T47D (cell line): ENCODE data around the gene XPO5.
"Not testable (repeated sequence)": the region's sequence is repeated elsewhere in the genome, so short reads cannot be mapped to it uniquely, and the experiment has no call there.

ENCODE experiments used
- DNase-seq, 2 experiments: peaks; one replicate each; pipeline versions ENCODE4 v3.0.0 to v3.0.0-alpha.2; 2011 to 2012; ENCODE audit warnings: low read depth in 1 of 2, low spot score in 1 of 2
- JUND ChIP-seq: IDR thresholded peaks from 2 replicates; pipeline ENCODE4 v1.6.1; 2012; ENCODE audit warnings: low read depth
- in situ Hi-C: cut with HindIII; loops from 2 replicates; pipeline ENCODE4 v1.10.0; 2016; ENCODE audit warnings: low sequenced_read_pairs, low pct_unique_long_range_greater_than_20kb

XPO5 gene

DNA sequence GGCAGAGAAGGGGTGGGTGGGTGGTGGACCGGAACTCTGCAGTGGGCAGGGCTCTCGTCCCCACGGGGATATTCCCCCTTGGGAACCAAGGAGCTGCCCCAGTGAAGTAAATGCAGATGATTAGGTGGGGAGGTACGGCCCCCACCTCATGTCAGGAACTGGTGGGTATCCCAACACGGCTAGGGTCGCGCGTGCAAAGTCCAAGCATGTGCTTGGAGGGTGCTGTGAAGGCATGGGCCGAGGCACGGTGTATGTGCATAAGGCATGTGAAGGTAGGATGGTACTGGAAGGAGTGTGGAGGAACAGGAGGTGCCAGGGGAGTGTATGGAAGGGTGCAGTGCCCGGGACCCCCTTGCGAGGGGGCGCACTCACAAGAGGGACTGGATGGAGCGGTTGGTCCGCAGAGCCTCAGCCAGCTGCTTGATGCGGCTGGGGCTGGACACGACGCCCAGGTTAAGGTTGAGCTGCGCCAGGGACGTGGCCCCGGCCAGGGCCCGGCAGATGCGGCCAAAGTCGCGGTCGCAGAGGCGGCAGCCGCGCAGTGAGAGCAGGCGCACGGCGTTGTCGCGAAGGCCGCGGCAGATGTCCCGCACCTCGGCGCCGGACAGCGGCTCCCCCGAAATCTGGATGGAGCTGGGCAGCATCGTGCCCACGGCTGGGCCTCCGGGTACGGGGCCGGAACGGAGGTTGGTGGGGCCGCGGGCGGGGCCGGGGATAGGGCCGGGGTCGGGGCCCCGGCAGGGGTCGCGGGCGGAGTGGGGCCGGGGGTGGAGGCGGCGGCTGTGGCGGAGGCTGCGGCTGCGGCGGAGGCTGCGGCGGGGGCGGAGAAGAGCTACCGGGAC, 66.5 kb downstream of the XPO5 start:
- peak in 1 of 2 experiments; percentile 25 for DNase-seq
- in situ Hi-C loops = no loop called here

DNA sequence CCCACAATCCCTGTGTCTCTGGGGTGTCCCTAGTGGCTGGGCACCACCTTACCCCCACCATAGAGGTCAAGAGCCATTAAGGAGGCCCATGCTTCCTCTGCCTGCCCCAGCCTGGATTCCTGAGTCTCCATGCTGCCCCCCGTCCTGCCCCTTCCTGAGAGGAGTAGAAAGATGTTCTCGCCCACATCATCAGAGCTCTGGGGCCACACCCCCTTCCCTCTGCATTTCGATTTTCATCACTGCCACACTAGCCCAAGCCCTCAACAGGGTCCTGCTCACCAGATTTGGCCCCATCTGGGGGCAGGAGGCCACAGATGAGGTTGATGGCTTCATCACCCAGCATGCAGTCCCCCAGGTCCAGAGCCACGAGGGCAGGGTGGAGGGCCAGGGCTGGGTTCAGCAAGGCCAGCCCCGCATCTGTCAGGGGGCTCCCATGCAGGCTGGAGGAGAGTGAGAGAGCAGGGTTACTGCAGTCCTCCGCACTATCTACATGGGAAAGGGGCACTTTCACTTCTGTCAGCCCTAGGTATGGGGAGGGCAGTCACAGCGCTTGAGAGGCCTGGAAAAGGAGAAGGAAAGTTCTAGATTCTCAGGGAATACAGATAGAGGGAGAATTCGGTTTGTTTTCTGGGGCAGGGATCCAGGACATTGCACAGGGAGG, 67.2 kb downstream of the XPO5 start:
- in situ Hi-C loops = no loop called here
- no peak for TF ChIP-seq JUND
- no peak for DNase-seq

More for the DNA sequence above, 66.5 kb downstream of the XPO5 start:
- TF ChIP-seq JUND = no peak

DNA sequence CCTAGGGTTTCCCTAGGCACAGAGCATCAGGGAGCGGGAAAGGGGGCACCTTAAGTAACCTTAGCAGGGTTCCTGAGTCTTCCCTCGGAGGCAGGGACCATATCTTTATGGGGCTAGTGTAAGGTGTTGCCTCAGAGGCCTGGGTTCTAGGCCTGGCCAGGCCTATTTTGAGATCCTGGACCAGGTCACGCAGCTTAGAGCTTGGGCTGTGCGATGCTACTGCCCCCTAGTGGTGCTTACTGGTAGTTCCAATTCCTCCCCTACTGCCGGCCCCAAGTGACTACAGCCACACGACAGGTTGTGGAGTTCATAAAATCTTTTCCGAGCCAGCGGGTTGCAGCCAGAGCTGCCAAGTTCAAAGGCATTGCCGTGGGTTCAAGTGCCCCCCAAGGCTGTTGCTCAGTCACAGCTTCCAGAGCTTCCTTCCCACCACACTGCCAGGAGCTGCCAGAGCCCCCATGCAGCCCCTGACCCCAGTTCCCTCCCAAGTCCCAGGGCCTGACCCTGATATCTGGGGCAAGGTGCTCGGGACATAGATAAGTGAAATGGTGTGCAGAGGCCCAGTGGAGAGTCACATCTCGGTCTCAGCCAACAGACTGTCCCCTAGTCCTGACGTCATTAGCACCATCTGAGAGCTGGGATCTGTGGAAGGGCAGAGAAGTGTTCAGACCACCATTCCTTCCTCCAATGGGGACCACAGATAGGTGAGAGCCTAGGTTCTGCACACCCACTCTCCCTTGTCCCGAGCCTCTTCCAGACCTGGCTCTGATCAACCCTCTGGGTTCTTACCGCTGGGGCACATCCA, 69.0 kb downstream of the XPO5 start:
- in situ Hi-C loops = no loop called here
- no peak for TF ChIP-seq JUND
- DNase-seq = peak; percentile 57 to 87

DNA sequence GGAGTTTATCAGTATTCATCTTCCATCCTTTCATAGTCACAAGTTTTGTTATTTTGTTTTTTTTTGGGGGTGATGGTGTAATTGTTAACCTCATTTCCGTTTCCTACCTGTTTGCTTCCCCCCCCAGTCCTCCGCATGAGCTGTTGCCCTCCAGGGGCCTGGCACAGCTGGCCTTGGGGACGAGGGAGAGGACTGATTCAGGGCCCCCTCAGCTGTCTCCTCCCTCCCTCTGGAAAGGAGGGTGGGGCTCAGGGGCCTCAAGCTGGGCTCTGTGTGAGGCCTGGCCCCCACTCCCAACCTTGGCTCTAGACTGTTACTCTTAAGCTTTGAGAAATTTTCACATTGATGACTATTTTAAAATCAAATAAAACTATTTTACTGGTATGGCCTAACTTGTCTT, 69.7 kb downstream of the XPO5 start:
- no peak for TF ChIP-seq JUND
- in situ Hi-C loops = no loop called here

DNA sequence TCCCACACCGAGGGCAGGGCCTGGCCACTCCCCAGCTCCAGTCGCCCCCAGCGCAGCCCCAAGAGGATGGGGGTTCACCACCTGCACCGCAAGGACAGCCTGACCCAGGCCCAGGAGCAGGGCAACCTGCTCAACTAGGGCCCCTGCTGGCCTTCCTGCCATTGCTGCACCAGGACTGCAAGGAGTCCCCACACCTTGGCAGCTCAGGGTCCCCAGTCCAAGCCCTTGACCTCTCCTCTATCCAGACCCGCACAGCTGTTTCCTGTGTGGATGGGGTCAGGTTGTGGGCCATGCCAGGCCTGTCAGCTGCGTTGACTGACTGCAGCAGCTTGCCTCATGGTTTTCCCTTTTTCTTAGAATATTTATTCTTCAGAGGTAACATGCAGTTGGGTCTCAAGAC, 70.1 kb downstream of the XPO5 start:
- in situ Hi-C loops = no loop called here
- TF ChIP-seq JUND = no peak
- DNase-seq = no peak

More for the DNA sequence above, 69.7 kb downstream of the XPO5 start:
- no peak for DNase-seq

DNA sequence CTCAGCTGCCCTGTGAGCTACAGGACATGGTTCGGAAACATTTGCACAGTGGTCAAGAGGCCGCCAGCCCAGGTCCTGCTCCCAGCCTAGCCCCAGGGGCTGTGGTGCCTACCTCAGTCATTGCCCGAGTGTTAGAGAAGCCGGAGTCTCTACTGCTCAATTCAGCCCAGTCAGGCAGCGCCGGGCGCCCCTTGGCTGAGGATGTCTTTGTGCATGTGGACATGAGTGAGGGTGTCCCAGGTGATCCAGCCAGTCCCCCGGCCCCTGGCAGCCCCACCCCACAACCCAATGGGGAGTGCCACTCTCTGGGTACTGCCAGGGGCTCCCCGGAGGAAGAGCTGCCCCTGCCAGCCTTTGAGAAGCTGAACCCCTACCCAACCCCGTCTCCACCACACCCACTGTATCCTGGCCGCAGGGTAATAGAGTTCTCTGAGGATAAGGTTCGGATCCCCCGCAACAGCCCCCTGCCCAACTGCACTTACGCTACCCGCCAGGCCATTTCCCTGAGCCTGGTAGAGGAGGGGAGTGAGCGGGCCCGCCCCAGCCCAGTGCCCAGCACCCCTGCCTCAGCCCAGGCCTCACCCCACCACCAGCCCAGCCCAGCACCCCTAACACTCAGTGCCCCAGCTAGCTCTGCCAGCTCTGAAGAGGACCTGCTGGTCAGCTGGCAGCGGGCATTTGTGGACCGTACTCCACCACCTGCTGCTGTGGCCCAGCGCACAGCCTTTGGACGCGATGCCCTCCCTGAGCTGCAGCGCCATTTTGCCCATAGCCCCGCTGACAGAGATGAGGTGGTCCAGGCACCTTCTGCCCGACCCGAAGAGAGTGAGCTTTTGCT, 70.9 kb downstream of the XPO5 start:
- no peak for TF ChIP-seq JUND
- DNase-seq = no peak
- in situ Hi-C loops = no loop called here

DNA sequence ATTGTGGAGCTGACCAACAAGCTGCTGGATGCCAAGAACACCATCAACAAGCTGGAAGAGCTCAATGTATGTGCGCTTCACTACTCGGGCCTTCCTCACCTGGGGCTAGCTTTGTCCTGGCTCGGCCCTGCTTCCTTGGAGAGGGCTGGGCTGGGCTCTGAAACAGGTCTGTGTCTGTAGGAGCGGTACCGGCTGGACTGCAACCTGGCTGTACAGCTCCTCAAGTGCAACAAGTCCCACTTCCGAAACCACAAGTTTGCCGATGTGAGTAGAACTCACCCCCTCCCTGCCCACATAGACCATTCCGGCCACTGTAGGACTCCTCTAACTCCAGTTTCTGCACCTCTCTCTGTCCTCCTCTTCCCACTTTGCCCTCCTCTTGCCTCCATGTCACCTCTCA, 72.4 kb downstream of the XPO5 start:
- in situ Hi-C loops = no loop called here
- no peak for TF ChIP-seq JUND
- DNase-seq = no peak

DNA sequence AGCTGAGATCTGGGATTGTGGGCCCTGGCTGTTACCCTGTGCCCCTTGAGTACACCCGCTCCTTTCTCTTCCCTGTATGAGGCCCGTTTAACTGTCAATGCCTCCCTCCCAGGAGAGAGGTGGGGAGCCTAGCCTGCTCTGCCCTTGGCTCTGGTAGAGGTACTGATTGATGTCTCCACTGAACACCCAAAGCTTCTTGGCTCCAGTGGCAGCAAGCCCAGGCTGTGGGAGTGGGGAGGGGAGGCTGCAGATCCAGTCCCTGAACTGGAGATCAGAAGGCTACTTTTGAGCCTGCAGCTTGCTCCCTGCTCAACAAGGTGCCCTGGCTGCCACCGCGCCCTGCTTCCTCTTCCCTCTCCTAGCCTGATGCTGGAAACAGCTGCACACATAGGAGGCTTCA, 73.2 kb downstream of the XPO5 start:
- in situ Hi-C loops = no loop called here
- no peak for TF ChIP-seq JUND
- DNase-seq = no peak

DNA sequence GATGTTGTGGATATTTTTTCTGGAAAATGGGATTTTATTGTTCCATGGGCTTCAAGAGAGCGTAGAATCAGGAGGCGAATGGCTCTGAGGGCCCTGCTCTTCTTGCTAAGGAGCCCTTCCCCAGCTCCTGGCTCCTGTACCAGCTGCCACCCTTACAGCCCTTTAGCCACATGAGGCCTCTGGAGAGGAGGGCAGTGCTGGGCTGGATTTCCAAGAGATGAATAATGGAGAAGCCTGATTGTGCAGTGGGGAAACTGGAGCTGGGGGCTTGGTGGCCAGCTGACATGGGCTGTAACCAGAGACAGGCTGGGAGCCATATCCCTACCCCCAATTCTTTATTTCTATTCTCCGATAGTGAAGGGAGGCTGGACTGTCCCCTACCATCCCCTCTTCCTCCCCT, 74.9 kb downstream of the XPO5 start:
- in situ Hi-C loops = no loop called here

DNA sequence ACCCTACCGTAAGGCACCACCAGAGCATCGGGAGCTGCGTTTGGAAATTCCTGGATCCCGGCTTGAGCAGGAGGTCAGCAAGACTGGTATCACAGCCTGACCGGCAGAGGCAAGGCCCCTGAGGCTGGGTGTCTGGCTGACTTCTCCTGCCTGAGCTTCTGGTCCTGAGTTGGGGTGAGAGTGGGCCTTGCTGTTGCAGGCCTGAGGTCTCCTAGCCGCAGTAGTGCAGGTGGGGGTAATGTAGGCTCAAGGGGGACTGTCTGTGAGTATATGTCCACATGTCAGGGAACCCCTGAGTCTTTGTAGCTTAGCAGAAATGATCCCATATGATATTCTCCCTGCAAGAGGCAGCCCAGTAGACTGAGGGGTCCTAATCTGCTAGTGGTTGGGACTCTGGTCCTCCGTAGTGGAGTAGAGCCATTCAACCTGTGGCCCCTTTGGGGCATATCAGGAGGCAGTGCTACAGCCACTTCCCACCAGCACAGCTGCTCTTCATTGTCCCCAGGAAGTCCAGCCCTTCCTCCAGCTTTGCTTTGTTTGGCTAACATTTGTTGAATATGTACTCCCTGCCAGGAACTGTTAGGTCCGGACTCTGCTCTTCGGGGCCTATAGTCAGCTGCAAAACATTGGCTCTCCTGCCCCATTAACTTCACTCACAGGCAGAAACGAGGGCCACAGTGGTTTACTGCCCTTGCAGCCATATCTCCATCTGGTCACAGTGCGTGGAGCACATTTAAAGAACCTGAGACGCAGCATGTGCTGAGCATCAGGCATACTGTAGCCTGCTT, 76.6 kb downstream of the XPO5 start:
- no peak for TF ChIP-seq JUND
- DNase-seq = no peak
- in situ Hi-C loops = no loop called here

More for the DNA sequence above, 74.9 kb downstream of the XPO5 start:
- TF ChIP-seq JUND = no peak
- no peak for DNase-seq

DNA sequence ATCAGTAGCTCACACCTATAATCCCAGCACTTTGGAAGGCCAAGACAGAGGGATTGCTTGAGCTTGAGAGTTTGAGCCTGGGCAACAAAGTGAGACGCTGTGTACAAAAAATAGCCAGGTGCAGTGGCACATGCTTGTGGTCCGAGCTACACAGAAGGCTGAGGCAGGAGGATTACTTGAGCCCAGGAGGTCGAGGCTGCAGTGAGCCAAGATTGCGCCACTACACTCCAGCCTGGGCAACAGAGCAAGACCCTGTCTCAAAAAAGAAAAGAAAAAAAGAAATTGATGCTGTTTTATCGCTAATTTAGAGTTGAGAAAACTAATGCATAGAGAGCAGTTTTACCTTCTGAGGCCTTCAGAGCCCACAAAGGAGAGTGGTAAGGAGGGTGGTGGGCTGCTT, 77.5 kb downstream of the XPO5 start:
- in situ Hi-C loops = not testable (repeated sequence)

More for the DNA sequence above, 77.5 kb downstream of the XPO5 start:
- DNase-seq = not testable (repeated sequence)
